Lung (tissue), 13 donors: ENCODE data around the gene IGFBP7. TPM values are rescaled to one million over a fixed set of nuclear protein-coding genes. Genes with fewer than 3 reads are reported as not detected.

Experiments used
- ATAC-seq: fragments of 200-7000 bp; cut with Tn5 transposase; one replicate; pipeline ENCODE4 v1.9.1; 2020; ENCODE audit warnings: moderate number of reproducible peaks; ENCODE audit not compliant: insufficient read depth, low FRiP score
- DNase-seq, 3 donors: peaks; one replicate each; pipeline ENCODE4 v3.0.0-alpha.2; 2013 to 2017
- H3K27ac ChIP-seq, 2 donors: one replicate each; pipeline ENCODE4 v1.5.1; 2013; ENCODE audit warnings: mild to moderate bottlenecking in 2 of 2, moderate library complexity in 2 of 2, control low read depth in 1 of 2, inconsistent platforms in 1 of 2, low read depth in 1 of 2, low read length in 1 of 2
- H3K27me3 ChIP-seq, 3 donors: one replicate each; pipeline ENCODE4 v1.5.1; 2013; ENCODE audit warnings: low read length in 2 of 3; ENCODE audit not compliant: control insufficient read depth in 3 of 3, insufficient read depth in 3 of 3
- H3K36me3 ChIP-seq, 4 donors: one replicate each; pipeline ENCODE4 v1.5.1; 2013; ENCODE audit warnings: low read length in 4 of 4, mild to moderate bottlenecking in 1 of 4, moderate library complexity in 1 of 4; ENCODE audit not compliant: control insufficient read depth in 4 of 4, insufficient read depth in 4 of 4
- H3K4me1 ChIP-seq, 5 donors: one replicate each; pipeline ENCODE4 v1.5.1; 2013; ENCODE audit warnings: low read length in 5 of 5, mild to moderate bottlenecking in 2 of 5, moderate library complexity in 1 of 5; ENCODE audit not compliant: control insufficient read depth in 5 of 5, insufficient read depth in 5 of 5
- H3K4me3 ChIP-seq: one replicate; pipeline ENCODE4 v1.5.1; 2013; ENCODE audit warnings: mild to moderate bottlenecking, control low read depth, moderate library complexity
- H3K9ac ChIP-seq, 2 donors: one replicate each; pipeline ENCODE4 v1.5.1; 2013; ENCODE audit warnings: low read length in 2 of 2, control low read depth in 1 of 2; ENCODE audit not compliant: insufficient read depth in 1 of 2
- H3K9me3 ChIP-seq, 4 donors: one replicate each; pipeline ENCODE4 v1.5.1; 2013; ENCODE audit warnings: low read length in 3 of 4, mild to moderate bottlenecking in 1 of 4, moderate library complexity in 1 of 4; ENCODE audit not compliant: control insufficient read depth in 4 of 4, insufficient read depth in 3 of 4
- CTCF ChIP-seq: IDR thresholded peaks from 2 replicates; pipeline ENCODE4 v1.5.1; 2012; ENCODE audit warnings: mild to moderate bottlenecking; ENCODE audit errors: control extremely low read depth, extremely low read depth
- WGBS, 2 donors: extraction: QIAGEN DNeasy Blood & Tissue Kit; methylation state at CpG; one replicate each; pipeline ENCODE4 v1.1.7; 2013; 5-methylcytosine and 5-hydroxymethylcytosine counted together
- polyA plus RNA-seq, 2 donors: library from polyadenylated mRNA; stranded (reverse); fragments of 200-250 nt; gene quantifications; one replicate each; pipeline ENCODE4 v1.2.1, GENCODE V29; 2013
- small RNA-seq: library from RNA; depleted of rRNA; stranded (forward); fragments of <200 nt; gene quantifications from one replicate; pipeline ENCODE3, GENCODE V24; 2014; ENCODE audit warnings: low replicate concordance
- total RNA-seq, 2 donors: library from RNA; depleted of rRNA in 1 of 2; stranded (reverse); fragments of >200 nt in 1 of 2; gene quantifications; one replicate each; pipeline ENCODE4 v1.2.1, GENCODE V29; 2014 to 2021
- donor health status: control.
- donor health status: control.
- donor health status: Bipolar disorder and iron deficiency.
- donor health status: healthy.
- donor health status: DM: yes; HTN: yes; CAD: no.

Gene IGFBP7
- total and polyA plus RNA-seq, 4 donors: 212 to 517 (median 399) TPM

GRCh38 chr4:56981795-56982201 is 128.4 kb downstream of the IGFBP7 start:
- Histone ChIP-seq H3K36me3 (peaks cover 4 to 12% (median 5%) of the 10 kb centered on the region in 4 donors), H3K27me3 (no peaks in the 10 kb centered on the region), H3K4me3 (no peak overlapping the region), H3K9me3 (no peaks in the 10 kb centered on the region), H3K9ac (no peak overlapping the region), H3K4me1 (peaks cover 5 to 25% (median 17%) of the 10 kb centered on the region in 5 donors), H3K27ac (no peak overlapping the region)
- DNase-seq (peak in 2 of 3 donors; percentile 4 to 9), ATAC-seq (no peak)
- 56 to 75% methylated on average over 4 of the region's 4 CpGs for WGBS, 2 donors
- no peak for TF ChIP-seq CTCF

Small RNA genes within 50 kb of the gene (small RNA-seq; reads per million reads assigned to genes)
- gene RNU6-998P: not detected

Other genes starting within 250 kb of the IGFBP7 start
- 10 to 100 TPM; 36.4 to 55.9 TPM for gene REST, start 202.5 kb downstream of the IGFBP7 start, total RNA-seq
- gene REST, start 202.5 kb downstream of the IGFBP7 start, polyA plus RNA-seq: 1 to 10 TPM; 4.0 to 7.2 TPM
- 10 to 100 TPM; 18.7 to 20.2 TPM for gene NOA1, start 132.8 kb downstream of the IGFBP7 start, total RNA-seq
- 10 to 100 TPM in 1 of 2 donors, 1 to 10 TPM in 1; 5.8 to 11.1 TPM for gene NOA1, start 132.8 kb downstream of the IGFBP7 start, polyA plus RNA-seq
- gene POLR2B, start 131.5 kb downstream of the IGFBP7 start, total RNA-seq: 100 to 1,000 TPM in 1 of 2 donors, 10 to 100 TPM in 1; 66.2 to 112 TPM
- gene POLR2B, start 131.5 kb downstream of the IGFBP7 start, polyA plus RNA-seq: 10 to 100 TPM; 23.4 to 39.4 TPM